GM19043 (cell line): ENCODE data around the gene ZNF618.

Experiments used
- ATAC-seq: cut with Tn5 transposase; IDR thresholded peaks from one replicate; pipeline ENCODE4 v1.9.1; 2021; ENCODE audit warnings: low read depth; ENCODE audit not compliant: unreplicated experiment

The ZNF618 gene

GRCh38 chr9:114011313-114011712, 135.2 kb downstream of the ZNF618 start:
- no peak for ATAC-seq

DNA sequence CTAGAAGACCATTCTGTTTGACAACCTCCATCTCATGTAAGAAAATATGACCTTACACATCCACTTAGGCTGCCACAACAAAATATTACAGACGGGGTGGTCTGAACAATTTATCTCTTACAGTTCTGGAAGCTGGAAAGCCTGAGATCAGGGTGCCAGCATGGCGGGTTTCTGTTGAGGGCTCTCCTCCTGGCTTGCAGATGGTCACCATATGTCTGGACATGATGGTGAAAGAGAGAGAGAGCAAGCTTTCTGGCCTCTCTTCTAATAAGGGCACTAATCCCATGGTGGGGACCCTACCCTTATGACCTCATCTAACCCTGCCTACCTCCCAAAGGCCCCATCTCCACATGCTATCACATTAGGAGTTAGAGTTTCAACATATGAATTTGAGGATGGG, 136.0 kb downstream of the ZNF618 start:
- no peak for ATAC-seq

DNA sequence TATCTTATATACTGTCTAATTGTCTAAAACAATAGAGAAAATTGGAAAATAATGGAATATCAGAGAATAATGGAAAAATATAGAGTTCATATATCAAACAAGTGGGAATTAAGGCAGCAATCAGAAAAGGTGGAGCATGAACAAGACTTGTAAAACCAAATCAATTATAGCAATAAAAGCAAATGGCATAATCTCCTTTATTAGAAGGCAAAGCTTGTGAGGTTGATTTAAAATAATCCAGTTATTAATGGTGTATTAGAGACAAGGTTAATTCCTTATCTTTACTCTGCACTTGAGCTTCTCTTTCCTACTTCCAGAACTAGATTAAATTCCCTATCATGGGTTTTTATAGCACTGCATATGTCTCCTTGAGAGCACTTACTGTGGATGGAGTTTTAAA, 137.9 kb downstream of the ZNF618 start:
- ATAC-seq: no peak

DNA sequence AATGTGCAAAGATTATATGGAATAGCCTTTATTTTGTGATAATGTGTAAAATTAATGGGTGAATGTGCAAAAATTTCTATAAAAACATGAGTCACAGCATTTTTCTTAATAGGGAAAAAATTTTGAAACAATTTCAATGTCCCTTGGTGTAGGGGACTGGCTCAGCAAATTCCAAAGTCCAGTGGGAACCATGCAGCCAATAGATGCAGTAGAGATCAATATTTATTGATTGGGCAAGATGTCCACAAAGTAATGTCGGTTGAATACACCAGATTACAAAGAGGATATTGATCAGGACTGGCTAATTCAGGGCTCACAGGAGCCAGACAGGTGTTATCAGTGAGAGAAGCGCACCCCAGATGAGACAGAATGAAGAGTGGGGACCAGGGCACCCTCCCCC, 139.5 kb downstream of the ZNF618 start:
- no peak for ATAC-seq

- ATAC-seq: no peak
Observed at GRCh38 chr9:114016101-114016500, 140.0 kb downstream of the ZNF618 start.

- no peak for ATAC-seq
Observed at GRCh38 chr9:114016629-114017423, 140.7 kb downstream of the ZNF618 start.

- ATAC-seq: no peak
Observed at GRCh38 chr9:114017741-114018715, 141.9 kb downstream of the ZNF618 start.

DNA sequence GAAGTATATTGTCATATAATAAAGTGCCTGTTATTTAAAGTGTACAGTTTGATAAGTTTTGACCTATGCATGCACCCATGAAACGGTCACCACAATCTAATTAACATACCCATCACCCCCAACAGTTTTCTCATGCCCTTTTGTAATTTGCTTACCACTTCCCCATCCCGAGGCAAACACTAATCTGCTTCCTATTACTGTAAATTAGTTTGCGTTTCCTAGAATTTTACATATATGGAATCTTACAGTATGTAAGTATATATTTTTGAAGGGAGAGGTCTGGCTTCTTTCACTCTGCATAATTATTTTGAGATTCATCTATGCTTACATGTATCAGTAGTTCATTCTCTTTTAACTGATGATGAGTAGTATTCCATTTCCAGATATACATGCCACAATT, 145.5 kb downstream of the ZNF618 start:
- no peak for ATAC-seq

DNA sequence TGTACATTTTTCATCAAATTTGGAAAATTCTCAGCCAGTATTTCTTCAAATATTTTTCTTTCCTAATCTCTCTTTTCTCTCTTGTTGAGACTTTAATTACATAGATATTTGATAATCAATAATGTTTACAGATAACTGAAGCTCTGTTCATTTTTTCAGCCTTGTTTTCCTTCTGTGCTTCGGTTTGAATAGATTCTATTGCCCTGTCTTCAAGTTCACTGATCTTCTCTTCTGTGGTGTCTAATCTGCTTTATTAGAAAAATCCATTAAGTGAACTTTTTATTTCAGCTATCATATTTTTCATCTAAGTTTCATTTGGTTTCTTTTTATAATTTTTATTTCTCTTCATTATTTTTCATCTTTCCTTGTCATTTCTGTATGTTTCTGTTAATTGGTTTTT, 147.9 kb downstream of the ZNF618 start:
- ATAC-seq: no peak

GRCh38 chr9:114025196-114025753, 149.2 kb downstream of the ZNF618 start:
- ATAC-seq: no peak

DNA sequence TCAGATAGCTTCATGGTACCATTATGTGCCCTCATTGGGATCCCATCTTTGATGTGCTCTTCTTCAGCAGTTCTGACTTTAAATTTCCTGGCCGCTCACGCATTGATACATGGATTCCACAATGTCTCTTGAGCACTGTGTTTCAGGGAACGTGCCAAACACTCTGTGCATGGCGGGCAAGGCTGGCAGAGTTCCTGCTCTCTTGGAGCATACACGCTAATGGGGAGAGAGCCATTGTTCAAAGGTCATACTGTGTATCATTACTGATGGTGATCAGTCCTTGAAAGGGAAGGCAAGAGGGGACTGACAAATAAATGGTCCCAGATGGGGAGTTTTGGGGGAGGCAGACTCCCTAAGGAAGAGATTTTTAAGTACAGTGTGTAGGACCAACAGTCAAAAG, 149.7 kb downstream of the ZNF618 start:
- ATAC-seq: no peak

DNA sequence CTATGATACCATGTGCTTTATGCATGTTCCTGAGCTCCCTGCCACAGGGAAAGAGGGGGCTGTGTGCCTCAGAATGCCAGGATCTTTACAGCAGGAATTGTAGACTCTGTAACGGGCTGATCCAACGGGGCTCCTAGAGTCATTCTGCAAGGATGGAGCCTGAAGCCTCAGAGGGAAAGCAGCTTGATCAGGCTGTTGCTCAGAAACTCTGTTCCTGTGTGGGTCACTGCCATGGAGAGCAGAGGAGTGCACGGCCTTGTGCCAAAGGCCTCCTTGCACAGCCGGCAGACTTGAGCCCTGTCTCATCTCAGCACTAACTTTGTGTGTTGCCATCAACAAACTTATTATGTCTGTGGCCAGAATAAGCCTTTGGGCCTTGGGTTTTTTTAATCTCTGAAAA, 150.2 kb downstream of the ZNF618 start:
- ATAC-seq: no peak

DNA sequence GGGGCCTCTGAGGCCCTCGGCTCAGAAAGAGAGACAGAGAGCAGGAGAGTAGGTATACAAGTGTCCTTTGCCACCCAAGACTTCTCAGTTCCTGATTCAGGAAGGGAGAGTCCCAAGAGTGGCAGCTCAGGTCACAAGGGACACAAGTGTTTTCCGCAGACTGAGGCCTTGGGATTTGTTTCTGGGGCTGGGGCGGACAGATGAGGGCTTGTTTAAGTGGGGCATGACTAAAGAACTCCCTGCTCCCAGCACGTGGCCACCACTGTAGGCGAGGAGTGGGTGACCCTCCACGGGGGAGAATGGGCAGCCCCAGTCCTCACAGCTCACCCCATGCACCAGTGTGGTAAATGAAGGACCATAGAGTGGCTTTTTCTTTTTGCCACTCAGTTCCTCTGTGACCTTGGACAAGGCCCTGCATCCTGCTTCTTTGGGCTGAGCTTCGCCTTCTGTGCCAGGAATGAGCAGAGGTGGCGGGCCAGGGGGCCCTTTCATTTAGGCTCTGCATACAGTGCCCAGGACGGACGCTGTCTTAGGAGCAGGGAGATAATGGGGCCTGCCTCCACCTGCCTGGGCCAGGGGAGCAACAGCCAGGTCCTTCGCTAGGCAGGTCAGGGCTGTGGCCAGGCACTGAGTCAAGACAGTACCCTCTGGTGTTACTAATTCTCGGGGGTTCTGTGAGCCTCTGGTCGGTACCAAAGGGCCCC, 151.2 kb downstream of the ZNF618 start:
- ATAC-seq: no peak

GRCh38 chr9:114027863-114028465, 151.9 kb downstream of the ZNF618 start:
- no peak for ATAC-seq

- no peak for ATAC-seq
Observed at GRCh38 chr9:114028646-114029045, 152.5 kb downstream of the ZNF618 start.

GRCh38 chr9:114029311-114030170, 153.4 kb downstream of the ZNF618 start:
- no peak for ATAC-seq

- no peak for ATAC-seq
Observed at GRCh38 chr9:114030364-114030763, 154.3 kb downstream of the ZNF618 start.

GRCh38 chr9:114031037-114031630, 155.0 kb downstream of the ZNF618 start:
- ATAC-seq: no peak
